ENCODE data around the gene FGF22. TPM values are rescaled to one million over a fixed set of nuclear protein-coding genes. Genes with fewer than 3 reads are reported as not detected.
"Not testable (repeated sequence)": the region's sequence is repeated elsewhere in the genome, so short reads cannot be mapped to it uniquely, and the experiment has no call there.

Gene FGF22
- total and polyA plus RNA-seq, 7 donors: 0.14 to 0.42 (median 0.16) TPM; not detected in 2

DNA sequence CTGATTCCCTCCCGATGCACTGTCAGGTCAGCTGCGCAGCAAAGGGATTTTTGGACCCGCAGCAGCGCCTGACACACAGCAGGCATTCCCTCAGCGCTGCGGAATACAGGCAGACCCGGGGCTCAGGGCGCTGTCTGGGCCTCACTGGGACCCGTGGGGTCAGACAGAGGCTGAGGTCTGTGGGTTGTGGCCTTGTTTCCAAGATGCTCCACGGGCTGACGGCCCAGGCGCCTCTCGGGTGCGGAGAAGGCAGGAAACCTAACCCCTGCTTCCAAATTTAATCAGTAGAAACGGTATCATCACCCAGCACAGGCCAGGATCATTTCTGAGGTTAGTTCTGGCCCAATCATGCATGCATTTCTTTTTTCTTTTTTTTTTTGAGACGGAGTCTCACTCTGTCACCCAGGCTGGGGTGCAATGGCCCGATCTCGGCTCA is 24.0 kb downstream of the FGF22 start:
- no peaks in the 10 kb centered on the region for H3K36me3 ChIP-seq (ENCODE audit: insufficient read depth in 1 of 2, low read depth in 1 of 2)
- no peaks in the 10 kb centered on the region for H3K27me3 ChIP-seq (ENCODE audit: insufficient read depth in 3 of 3, low read length in 2 of 3)
- peak in 2 of 4 donors; percentile 30 to 39 for ATAC-seq
- no peak for DNase-seq
- no peaks in the 10 kb centered on the region for H3K9me3 ChIP-seq
- TF ChIP-seq, protein P1, sequence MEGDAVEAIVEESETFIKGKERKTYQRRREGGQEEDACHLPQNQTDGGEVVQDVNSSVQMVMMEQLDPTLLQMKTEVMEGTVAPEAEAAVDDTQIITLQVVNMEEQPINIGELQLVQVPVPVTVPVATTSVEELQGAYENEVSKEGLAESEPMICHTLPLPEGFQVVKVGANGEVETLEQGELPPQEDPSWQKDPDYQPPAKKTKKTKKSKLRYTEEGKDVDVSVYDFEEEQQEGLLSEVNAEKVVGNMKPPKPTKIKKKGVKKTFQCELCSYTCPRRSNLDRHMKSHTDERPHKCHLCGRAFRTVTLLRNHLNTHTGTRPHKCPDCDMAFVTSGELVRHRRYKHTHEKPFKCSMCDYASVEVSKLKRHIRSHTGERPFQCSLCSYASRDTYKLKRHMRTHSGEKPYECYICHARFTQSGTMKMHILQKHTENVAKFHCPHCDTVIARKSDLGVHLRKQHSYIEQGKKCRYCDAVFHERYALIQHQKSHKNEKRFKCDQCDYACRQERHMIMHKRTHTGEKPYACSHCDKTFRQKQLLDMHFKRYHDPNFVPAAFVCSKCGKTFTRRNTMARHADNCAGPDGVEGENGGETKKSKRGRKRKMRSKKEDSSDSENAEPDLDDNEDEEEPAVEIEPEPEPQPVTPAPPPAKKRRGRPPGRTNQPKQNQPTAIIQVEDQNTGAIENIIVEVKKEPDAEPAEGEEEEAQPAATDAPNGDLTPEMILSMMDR (IDR thresholded peaks at IDR 0.05): no peak
- peak overlapping the region; percentile 89 for H3K27ac ChIP-seq
- WGBS, 3 donors: 28 to 31% (median 28%) methylated on average over 18 of the region's 18 CpGs
- intact Hi-C loops (cut with DNase I): loop anchor here in 1 of 2 donors (2.0 kb wide), 1 partner anchor 71 kb away; no protein-coding TSS in a partner anchor
- peaks cover 45% of the 10 kb centered on the region for H3K4me1 ChIP-seq
- H3K4me3 ChIP-seq: peak overlapping the region; percentile 100

DNA sequence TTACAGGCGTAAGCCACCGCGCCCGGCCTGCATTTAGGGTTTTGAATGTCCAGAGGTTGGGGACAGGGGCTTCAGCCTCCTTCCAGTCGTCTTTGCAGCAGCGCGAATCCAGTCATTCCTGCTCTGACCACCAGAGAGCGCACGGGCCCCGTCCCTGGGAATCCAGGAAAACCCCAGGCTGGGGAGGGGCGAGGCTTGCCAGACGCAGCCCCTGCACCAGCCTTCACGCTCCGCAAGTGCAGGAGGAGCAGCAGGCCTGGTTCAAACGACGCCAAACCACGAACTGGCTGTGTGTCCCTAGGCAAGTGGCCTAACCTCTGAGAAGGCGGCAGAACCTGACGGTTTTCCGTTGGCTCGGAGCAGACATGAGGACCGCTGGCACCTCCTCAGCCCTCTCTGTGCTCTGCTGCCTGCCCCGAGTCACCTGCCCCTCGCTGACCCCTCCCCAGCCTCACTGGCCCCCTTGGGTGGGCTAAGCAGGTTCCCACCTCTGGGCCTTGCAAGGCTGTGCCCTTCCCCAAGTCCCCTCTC is 25.3 kb downstream of the FGF22 start:
- Histone ChIP-seq H3K9me3 (no peaks in the 10 kb centered on the region), H3K27me3 (ENCODE audit: insufficient read depth in 3 of 3, low read length in 2 of 3) (no peaks in the 10 kb centered on the region), H3K4me1 (peaks cover 32% of the 10 kb centered on the region), H3K27ac (no peak overlapping the region), H3K4me3 (peak overlapping the region; percentile 44), H3K36me3 (ENCODE audit: insufficient read depth in 1 of 2, low read depth in 1 of 2) (no peaks in the 10 kb centered on the region)
- WGBS, 3 donors: 5 to 9% (median 7%) methylated on average over 22 to 24 of the region's 24 CpGs
- intact Hi-C loops (cut with DNase I): loop anchor here (1.0 to 2.0 kb wide), 2 partner anchors 69 to 70 kb away; no protein-coding TSS in a partner anchor
- TF ChIP-seq, protein P1 (IDR thresholded peaks at IDR 0.05): peak; percentile 90
- ATAC-seq: peak; percentile 23 to 68 (median 40)
- DNase-seq: peak; percentile 82 to 88

DNA sequence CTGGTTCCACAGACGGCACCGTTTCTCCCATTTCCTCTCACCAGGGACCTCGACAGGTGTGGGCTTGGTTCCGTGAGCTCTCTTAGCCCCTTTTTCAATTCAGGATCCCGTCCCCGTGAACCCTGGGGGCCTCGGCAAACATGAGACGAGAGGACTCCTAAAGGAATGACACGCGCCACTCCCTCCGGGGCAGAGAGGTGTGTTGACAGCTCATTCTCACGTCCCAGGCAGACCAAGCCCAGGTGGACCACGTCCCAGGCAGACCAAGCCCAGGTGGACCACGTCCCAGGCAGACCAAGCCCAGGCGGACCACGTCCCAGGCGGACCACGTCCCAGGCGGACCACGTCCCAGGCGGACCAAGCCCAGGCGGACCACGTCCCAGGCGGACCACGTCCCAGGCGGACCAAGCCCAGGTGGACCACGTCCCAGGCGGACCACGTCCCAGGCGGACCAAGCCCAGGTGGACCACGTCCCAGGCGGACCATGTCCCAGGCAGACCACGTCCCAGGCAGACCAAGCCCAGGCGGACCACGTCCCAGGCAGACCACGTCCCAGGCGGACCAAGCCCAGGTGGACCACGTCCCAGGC is 27.4 kb downstream of the FGF22 start:
- not testable (repeated sequence) for ATAC-seq

DNA sequence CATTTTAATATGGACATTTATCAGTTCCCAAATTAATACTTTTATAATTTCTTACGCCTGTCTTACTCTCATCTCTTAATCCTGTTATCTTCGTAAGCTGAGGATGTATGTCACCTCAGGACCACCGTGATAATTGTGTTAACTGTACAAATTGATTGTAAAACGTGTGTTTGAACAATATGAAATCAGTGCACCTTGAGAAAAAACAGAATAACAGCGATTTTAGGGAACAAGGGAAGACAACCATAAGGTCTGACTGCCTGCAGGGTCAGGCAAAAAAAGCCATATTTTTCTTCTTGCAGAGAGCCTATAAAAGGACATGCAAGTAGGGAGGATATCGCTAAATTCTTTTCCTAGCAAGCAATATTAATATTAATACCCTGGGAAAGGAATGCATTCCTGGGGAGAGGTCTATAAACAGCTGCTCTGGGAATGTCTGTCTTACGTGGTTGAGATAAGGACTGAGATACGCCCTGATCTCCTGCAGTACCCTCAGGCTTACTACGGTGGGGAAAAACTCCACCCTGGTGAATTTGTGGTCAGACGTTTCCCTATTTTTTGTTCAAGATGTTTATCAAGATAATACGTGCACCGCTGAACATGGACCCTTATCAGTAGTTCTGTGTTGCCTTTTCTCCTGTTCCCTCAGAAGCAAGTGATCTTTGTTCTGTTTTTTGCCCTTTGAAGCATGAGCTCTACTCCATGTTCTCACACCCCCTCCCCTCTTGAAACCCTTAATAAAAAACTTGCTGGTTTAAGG is 29.2 kb downstream of the FGF22 start:
- H3K27ac ChIP-seq; H3K27me3 ChIP-seq (ENCODE audit: insufficient read depth in 3 of 3, low read length in 2 of 3); H3K9me3 ChIP-seq; H3K4me1 ChIP-seq; H3K4me3 ChIP-seq; DNase-seq; intact Hi-C loops (cut with DNase I); H3K36me3 ChIP-seq (ENCODE audit: insufficient read depth in 1 of 2, low read depth in 1 of 2); ATAC-seq: not testable (repeated sequence)
- 63 to 65% (median 65%) methylated on average over 12 of the region's 12 CpGs for WGBS, 3 donors

More for the DNA sequence above, 27.4 kb downstream of the FGF22 start:
- not testable (repeated sequence) for H3K27me3 ChIP-seq (ENCODE audit: insufficient read depth in 3 of 3, low read length in 2 of 3); DNase-seq; H3K27ac ChIP-seq; H3K36me3 ChIP-seq (ENCODE audit: insufficient read depth in 1 of 2, low read depth in 1 of 2); H3K4me3 ChIP-seq; H3K9me3 ChIP-seq
- H3K4me1 ChIP-seq: peaks cover 12% of the 10 kb centered on the region
- intact Hi-C loops (cut with DNase I): loop anchor here in 1 of 2 donors (2.0 kb wide), 1 partner anchor 70 kb away; no protein-coding TSS in a partner anchor
- 86 to 93% (median 87%) methylated on average over 30 to 38 of the region's 38 CpGs for WGBS, 3 donors

DNA sequence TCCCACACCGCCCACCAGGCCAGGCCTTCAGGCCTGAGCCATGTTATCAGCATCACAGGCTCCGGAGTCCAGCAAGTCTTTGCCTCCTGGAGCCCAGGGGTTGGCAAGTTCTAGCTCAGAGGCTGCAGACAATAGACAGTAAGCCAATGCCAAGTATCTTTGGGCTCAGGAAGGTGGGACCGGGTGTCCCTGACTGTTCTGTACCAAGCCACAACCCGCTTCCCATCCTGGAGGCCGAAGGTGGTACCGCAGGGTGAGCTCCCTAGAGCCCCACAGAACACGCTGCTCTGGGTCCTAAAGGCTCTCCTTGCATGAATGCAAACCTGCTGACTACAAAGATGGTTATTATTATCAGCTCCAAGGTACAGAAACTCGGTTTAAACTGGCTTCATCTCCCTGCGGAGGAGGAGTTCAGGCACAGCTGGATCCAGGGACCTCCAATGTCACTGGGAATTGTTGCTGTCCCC is 31.0 kb downstream of the FGF22 start:
- WGBS, 3 donors: 66 to 73% (median 68%) methylated on average over 9 of the region's 9 CpGs
- intact Hi-C loops (cut with DNase I): no loop called here
- Histone ChIP-seq H3K4me1 (no peaks in the 10 kb centered on the region), H3K9me3 (no peaks in the 10 kb centered on the region), H3K36me3 (ENCODE audit: insufficient read depth in 1 of 2, low read depth in 1 of 2) (no peaks in the 10 kb centered on the region), H3K4me3 (no peak overlapping the region), H3K27me3 (ENCODE audit: insufficient read depth in 3 of 3, low read length in 2 of 3) (peaks cover 0 to 9% (median 6%) of the 10 kb centered on the region in 3 donors), H3K27ac (no peak overlapping the region)
- DNase-seq (no peak), ATAC-seq (no peak)
- TF ChIP-seq, protein P1 (IDR thresholded peaks at IDR 0.05): no peak

Data from psoas muscle (tissue), 8 donors.